ENCODE results near the gene SLC45A2. TPM values are rescaled to one million over a fixed set of nuclear protein-coding genes. Genes with fewer than 3 reads are reported as not detected.

The SLC45A2 gene
- total RNA-seq, 1 experiment from 2014 or later: not detected

DNA sequence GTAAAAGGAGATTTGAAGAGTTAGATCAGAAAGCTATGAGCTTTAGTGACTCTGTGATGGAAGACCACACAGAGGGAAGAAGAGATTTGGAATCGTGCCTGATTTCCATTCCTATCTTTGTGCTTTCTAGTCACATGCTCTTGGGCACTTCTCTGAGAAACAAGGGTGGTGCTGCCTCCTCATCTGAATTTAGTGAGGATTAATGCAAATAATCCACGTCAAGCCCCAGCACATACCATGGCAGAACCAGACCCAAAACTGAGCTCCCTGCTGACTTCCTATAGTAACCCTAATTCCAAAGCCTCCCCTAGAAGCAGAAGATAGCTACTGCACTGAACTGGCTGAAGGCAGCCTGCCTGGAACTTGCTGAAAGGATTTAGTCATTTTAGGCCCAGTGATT, 17.7 kb downstream of the SLC45A2 start:
- Mint-ChIP-seq H3K27me3 (ENCODE audit: low read depth) (no peaks in the 10 kb centered on the region), H3K9me3 (no peaks in the 10 kb centered on the region), H3K36me3 (ENCODE audit: insufficient read depth in 1 of 3, low read depth in 3 of 3) (no peaks in the 10 kb centered on the region), H3K4me1 (peaks cover 6 to 7% of the 10 kb centered on the region in 2 experiments; a peak in 3 of 4 replicates), H3K27ac (no peak overlapping the region; a peak in 1 of 7 replicates), H3K4me3 (no peak overlapping the region)
- Histone ChIP-seq H3K4ac (ENCODE audit: low read depth, low read length) (no peak overlapping the region), H3K14ac (ENCODE audit: insufficient read depth, low read length) (no peak overlapping the region), H2BK20ac (ENCODE audit: low read depth, low read length, poor library complexity, severe bottlenecking) (no peak overlapping the region), H4K91ac (ENCODE audit: insufficient read length, low read depth, low read length) (no peak overlapping the region), H3K56ac (ENCODE audit: insufficient read length, low read depth, low read length) (no peak overlapping the region), H2BK5ac (ENCODE audit: insufficient read length, low read length) (no peak overlapping the region), H2BK120ac (ENCODE audit: low read depth, low read length, poor library complexity, severe bottlenecking) (no peak overlapping the region), H3K79me1 (ENCODE audit: insufficient read depth, low read depth, low read length, poor library complexity, severe bottlenecking) (no peaks in the 10 kb centered on the region), H3K4me2 (ENCODE audit: insufficient read depth, insufficient read length, low read length) (no peak overlapping the region), H4K8ac (replicated peaks; ENCODE audit: insufficient read length, low read depth, low read length) (no peak overlapping the region), H3K4me1 (ENCODE audit: insufficient read depth, low read length) (no peaks in the 10 kb centered on the region), H3K9me3 (ENCODE audit: control insufficient read depth, low read depth, low read length) (no peaks in the 10 kb centered on the region), H3K23me2 (ENCODE audit: insufficient read length, low read depth, low read length, poor library complexity, severe bottlenecking) (no peaks in the 10 kb centered on the region), H4K20me1 (ENCODE audit: control insufficient read depth, insufficient read depth, insufficient read length) (no peaks in the 10 kb centered on the region), H2AK5ac (ENCODE audit: insufficient read length, low read length) (no peak overlapping the region), H4K5ac (ENCODE audit: insufficient read length, low read depth, low read length) (no peak overlapping the region), H3K79me2 (ENCODE audit: insufficient read depth, low read length) (no peaks in the 10 kb centered on the region), H3K23ac (ENCODE audit: insufficient read length, low read depth, low read length) (no peak overlapping the region), H2BK15ac (ENCODE audit: low read depth, low read length) (no peak overlapping the region), H3T11ph (ENCODE audit: low read length) (no peak overlapping the region), H3K18ac (ENCODE audit: insufficient read length, low read depth, low read length) (no peak overlapping the region), H2AFZ (ENCODE audit: low read length) (no peak overlapping the region), H3K27ac (ENCODE audit: insufficient read length, low read depth, low read length) (no peak overlapping the region), H3K27me3 (ENCODE audit: insufficient read depth, low read length) (no peaks in the 10 kb centered on the region), H3K9ac (ENCODE audit: extremely low read depth, insufficient read length, low read length) (no peak overlapping the region), H2BK12ac (ENCODE audit: insufficient read length, low read depth, low read length) (no peak overlapping the region)
- no peak for DNase-seq
- WGBS (ENCODE audit: extremely low coverage, insufficient read length, low lambda C conversion rate): no CpG with 5 or more reads among the region's 2 CpGs
- no peak for TF ChIP-seq CTCF (conservative IDR thresholded peaks at IDR 0.05)
